Neural cell (in vitro differentiated cells): ENCODE data around the gene NCKAP5. TPM values are rescaled to one million over a fixed set of nuclear protein-coding genes. Genes with fewer than 3 reads are reported as not detected.

ENCODE experiments used
- H2AFZ ChIP-seq: fragments of 200-600, 300-800 bp; sonication (generic), shearing (Covaris generic); 2 replicates; pipeline ENCODE4 v1.6.0; 2014; ENCODE audit warnings: low read depth, mild to moderate bottlenecking, antibody characterized with exemption, low read length, moderate library complexity
- H3F3A ChIP-seq: fragments of 200-600 bp; shearing (Covaris generic); 2 replicates; pipeline ENCODE4 v1.6.1; 2016; ENCODE audit warnings: mild to moderate bottlenecking, moderate library complexity, mixed read lengths, antibody characterized with exemption, low read length; ENCODE audit not compliant: insufficient read depth, poor library complexity, severe bottlenecking
- H3K27ac ChIP-seq: fragments of 200-600, 300-800 bp; sonication (generic), shearing (Covaris generic); 2 replicates; pipeline ENCODE4 v1.5.1; 2014; ENCODE audit warnings: mild to moderate bottlenecking, low read length, moderate library complexity
- H3K27me3 ChIP-seq: fragments of 300-800, 200-600 bp; sonication (generic), shearing (Covaris generic); 2 replicates; pipeline ENCODE4 v1.6.0; 2014; ENCODE audit warnings: mild to moderate bottlenecking, low read depth, low read length, moderate library complexity; ENCODE audit not compliant: insufficient read depth
- H3K36me3 ChIP-seq: fragments of 300-800, 200-600 bp; sonication (generic), shearing (Covaris generic); 2 replicates; pipeline ENCODE4 v1.5.1; 2014; ENCODE audit warnings: mild to moderate bottlenecking, antibody characterized with exemption, low read length, moderate library complexity; ENCODE audit not compliant: insufficient read depth
- H3K4me2 ChIP-seq: fragments of 300-800, 200-600 bp; sonication (generic), shearing (Covaris generic); 2 replicates; pipeline ENCODE4 v1.6.0; 2014; ENCODE audit warnings: mild to moderate bottlenecking, low read length
- H3K4me3 ChIP-seq: fragments of 300-800, 200-600 bp; sonication (generic), shearing (Covaris generic); 2 replicates; pipeline ENCODE4 v1.5.1; 2014; ENCODE audit warnings: mild to moderate bottlenecking, low read length, moderate library complexity
- H3K79me2 ChIP-seq: fragments of 200-600 bp; shearing (Covaris generic); replicated peaks from 2 replicates; pipeline ENCODE4 v1.6.0; 2014; ENCODE audit warnings: mild to moderate bottlenecking, low read length, moderate library complexity; ENCODE audit not compliant: insufficient read depth
- H3K9ac ChIP-seq: fragments of 300-800, 200-600 bp; sonication (generic), shearing (Covaris generic); 2 replicates; pipeline ENCODE4 v1.6.1; 2016; ENCODE audit warnings: mild to moderate bottlenecking, low read length, mixed read lengths
- H3K9me2 ChIP-seq: fragments of 200-600 bp; shearing (Covaris generic); 2 replicates; pipeline ENCODE4 v1.6.1; 2016; ENCODE audit warnings: mild to moderate bottlenecking, low read length, mixed read lengths; ENCODE audit not compliant: insufficient read depth
- H3K9me3 ChIP-seq: fragments of 200-600, 300-800 bp; sonication (generic), shearing (Covaris generic); 2 replicates; pipeline ENCODE4 v1.6.1; 2016; ENCODE audit warnings: mild to moderate bottlenecking, mixed run types, low read length, moderate library complexity, mixed read lengths
- H4K20me1 ChIP-seq: fragments of 200-600 bp; shearing (Covaris generic); 2 replicates; pipeline ENCODE4 v1.6.1; 2016; ENCODE audit warnings: mild to moderate bottlenecking, mixed run types; ENCODE audit not compliant: insufficient read depth
- CTCF ChIP-seq: fragments of 450-650 bp; IDR thresholded peaks from 2 replicates; pipeline ENCODE4 v1.5.1; 2014; ENCODE audit warnings: antibody characterized with exemption, mild to moderate bottlenecking, moderate library complexity; ENCODE audit not compliant: poor library complexity, severe bottlenecking
- EP300 ChIP-seq: fragments of 450-650 bp; conservative IDR thresholded peaks from 2 replicates; pipeline ENCODE4 v1.6.1; 2014; ENCODE audit warnings: antibody characterized with exemption, mild to moderate bottlenecking, moderate library complexity; ENCODE audit not compliant: poor library complexity, severe bottlenecking
- EZH2 ChIP-seq: fragments of 200-600, 300-800 bp; shearing (Covaris generic), sonication (generic); IDR thresholded peaks from 2 replicates; pipeline ENCODE4 v1.6.1; 2014; ENCODE audit warnings: antibody characterized with exemption, low read length, borderline replicate concordance, mild to moderate bottlenecking; ENCODE audit not compliant: insufficient read depth, poor library complexity, severe bottlenecking
- MXI1 ChIP-seq: fragments of 450-650 bp; conservative IDR thresholded peaks from 2 replicates; pipeline ENCODE4 v1.6.1; 2014; ENCODE audit warnings: antibody characterized with exemption, mild to moderate bottlenecking; ENCODE audit not compliant: poor library complexity, severe bottlenecking
- POLR2AphosphoS5 ChIP-seq: IDR thresholded peaks from 2 replicates; pipeline ENCODE4 v1.6.1; 2012
- RAD21 ChIP-seq: fragments of 450-650 bp; conservative IDR thresholded peaks from 2 replicates; pipeline ENCODE4 v1.6.1; 2014; ENCODE audit warnings: antibody characterized with exemption, mild to moderate bottlenecking, moderate library complexity
- REST ChIP-seq: IDR thresholded peaks from 2 replicates; pipeline ENCODE4 v1.6.1; 2012; ENCODE audit warnings: borderline replicate concordance
- SMC3 ChIP-seq: fragments of 450-650 bp; conservative IDR thresholded peaks from 2 replicates; pipeline ENCODE4 v1.6.1; 2014; ENCODE audit warnings: antibody characterized with exemption, mild to moderate bottlenecking, moderate library complexity; ENCODE audit not compliant: poor library complexity
- TAF1 ChIP-seq: IDR thresholded peaks from 2 replicates; pipeline ENCODE4 v1.6.1; 2012; ENCODE audit warnings: low read depth
- polyA plus RNA-seq: library from polyadenylated mRNA; depleted of rRNA; stranded (reverse); fragments of >200 nt; gene quantifications from 2 replicates; pipeline ENCODE4 v1.2.3, GENCODE V29; 2014

NCKAP5 gene
- polyA plus RNA-seq, 1 donor from 2014 or later, result 2.4 TPM

- Histone ChIP-seq H3K4me2 (no peak overlapping the region), H3F3A (no peaks in the 10 kb centered on the region), H3K4me3 (no peak overlapping the region), H4K20me1 (no peaks in the 10 kb centered on the region), H3K27me3 (no peaks in the 10 kb centered on the region), H3K79me2 (no peaks in the 10 kb centered on the region), H3K9me2 (no peaks in the 10 kb centered on the region), H3K36me3 (no peaks in the 10 kb centered on the region), H3K9me3 (no peaks in the 10 kb centered on the region), H3K27ac (no peak overlapping the region), H2AFZ (no peak overlapping the region), H3K9ac (no peak overlapping the region)
- peak; percentile 16 for TF ChIP-seq POLR2AphosphoS5
- TF ChIP-seq SMC3, result no peak
- no peak for TF ChIP-seq RAD21
- TF ChIP-seq TAF1, result no peak
- no peak for TF ChIP-seq REST
These were observed 463.4 kb downstream of the NCKAP5 start for GRCh38 chr2:133104871-133105270.

- Histone ChIP-seq H3K9me2 (no peaks in the 10 kb centered on the region), H3K36me3 (no peaks in the 10 kb centered on the region), H3K9me3 (no peaks in the 10 kb centered on the region), H3K79me2 (no peaks in the 10 kb centered on the region), H3K4me3 (no peak overlapping the region), H2AFZ (no peak overlapping the region), H4K20me1 (no peaks in the 10 kb centered on the region), H3K27me3 (no peaks in the 10 kb centered on the region), H3F3A (no peaks in the 10 kb centered on the region), H3K27ac (no peak overlapping the region), H3K4me2 (no peak overlapping the region), H3K9ac (no peak overlapping the region)
- TF ChIP-seq CTCF (no peak), TAF1 (no peak), RAD21 (no peak), MXI1 (no peak)
These were observed 469.5 kb downstream of the NCKAP5 start for GRCh38 chr2:133098787-133099186.

GRCh38 chr2:133097666-133098065, 470.6 kb downstream of the NCKAP5 start:
- Histone ChIP-seq H3K9me2 (no peaks in the 10 kb centered on the region), H3K36me3 (no peaks in the 10 kb centered on the region), H3K9ac (no peak overlapping the region), H3K79me2 (no peaks in the 10 kb centered on the region), H3K4me2 (no peak overlapping the region), H3K27ac (no peak overlapping the region), H4K20me1 (no peaks in the 10 kb centered on the region), H3K4me3 (no peak overlapping the region), H3K27me3 (no peaks in the 10 kb centered on the region), H2AFZ (no peak overlapping the region), H3F3A (no peaks in the 10 kb centered on the region), H3K9me3 (no peaks in the 10 kb centered on the region)
- TF ChIP-seq TAF1 (no peak), CTCF (no peak), EZH2 (no peak), EP300 (no peak), RAD21 (no peak)
